ENCODE measurements around the gene CDX1. TPM values are rescaled to one million over a fixed set of nuclear protein-coding genes. Genes with fewer than 3 reads are reported as not detected.

CDX1 gene
- 0.31 and 0.43 TPM in 2 replicates for total RNA-seq
- long read RNA-seq = 0 reads

DNA sequence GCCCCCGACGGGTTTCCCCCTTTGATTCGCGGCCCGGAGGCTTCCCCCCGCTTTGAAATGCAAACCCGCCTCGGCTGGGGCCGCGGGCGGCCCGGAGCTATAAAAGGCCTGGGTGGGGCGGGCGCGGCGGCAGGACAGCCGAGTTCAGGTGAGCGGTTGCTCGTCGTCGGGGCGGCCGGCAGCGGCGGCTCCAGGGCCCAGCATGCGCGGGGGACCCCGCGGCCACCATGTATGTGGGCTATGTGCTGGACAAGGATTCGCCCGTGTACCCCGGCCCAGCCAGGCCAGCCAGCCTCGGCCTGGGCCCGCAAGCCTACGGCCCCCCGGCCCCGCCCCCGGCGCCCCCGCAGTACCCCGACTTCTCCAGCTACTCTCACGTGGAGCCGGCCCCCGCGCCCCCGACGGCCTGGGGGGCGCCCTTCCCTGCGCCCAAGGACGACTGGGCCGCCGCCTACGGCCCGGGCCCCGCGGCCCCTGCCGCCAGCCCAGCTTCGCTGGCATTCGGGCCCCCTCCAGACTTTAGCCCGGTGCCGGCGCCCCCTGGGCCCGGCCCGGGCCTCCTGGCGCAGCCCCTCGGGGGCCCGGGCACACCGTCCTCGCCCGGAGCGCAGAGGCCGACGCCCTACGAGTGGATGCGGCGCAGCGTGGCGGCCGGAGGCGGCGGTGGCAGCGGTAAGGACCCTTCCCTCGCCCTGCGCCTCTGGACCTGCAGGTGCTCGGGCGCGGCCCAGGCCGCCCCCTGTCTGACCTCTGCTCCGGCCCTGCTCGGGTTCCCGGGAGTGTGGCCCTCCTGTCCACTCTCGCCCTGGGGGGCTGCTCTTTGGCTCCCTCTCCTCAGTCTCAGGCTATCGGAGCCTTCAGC is at the start of gene CDX1:
Gene CDX1 (plus strand): TSS at position 129 of the 862 bp plus-strand sequence. CDS start 99 bp downstream, at position 228.
- DNase-seq (ENCODE audit: low spot score, unreplicated experiment) = no peak
- TF ChIP-seq, protein P1, sequence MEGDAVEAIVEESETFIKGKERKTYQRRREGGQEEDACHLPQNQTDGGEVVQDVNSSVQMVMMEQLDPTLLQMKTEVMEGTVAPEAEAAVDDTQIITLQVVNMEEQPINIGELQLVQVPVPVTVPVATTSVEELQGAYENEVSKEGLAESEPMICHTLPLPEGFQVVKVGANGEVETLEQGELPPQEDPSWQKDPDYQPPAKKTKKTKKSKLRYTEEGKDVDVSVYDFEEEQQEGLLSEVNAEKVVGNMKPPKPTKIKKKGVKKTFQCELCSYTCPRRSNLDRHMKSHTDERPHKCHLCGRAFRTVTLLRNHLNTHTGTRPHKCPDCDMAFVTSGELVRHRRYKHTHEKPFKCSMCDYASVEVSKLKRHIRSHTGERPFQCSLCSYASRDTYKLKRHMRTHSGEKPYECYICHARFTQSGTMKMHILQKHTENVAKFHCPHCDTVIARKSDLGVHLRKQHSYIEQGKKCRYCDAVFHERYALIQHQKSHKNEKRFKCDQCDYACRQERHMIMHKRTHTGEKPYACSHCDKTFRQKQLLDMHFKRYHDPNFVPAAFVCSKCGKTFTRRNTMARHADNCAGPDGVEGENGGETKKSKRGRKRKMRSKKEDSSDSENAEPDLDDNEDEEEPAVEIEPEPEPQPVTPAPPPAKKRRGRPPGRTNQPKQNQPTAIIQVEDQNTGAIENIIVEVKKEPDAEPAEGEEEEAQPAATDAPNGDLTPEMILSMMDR (IDR thresholded peaks at IDR 0.05; ENCODE audit: unreplicated experiment) = no peak
- Mint-ChIP-seq H3K9me3 (ENCODE audit: low read depth) (no peaks in the 10 kb centered on the region), H3K36me3 (ENCODE audit: insufficient read depth) (peaks cover 2% of the 10 kb centered on the region), H3K27ac (no peak within 1 kb of the TSS), H3K4me3 (ENCODE audit: low read depth) (no peak within 1 kb of the TSS), H3K4me1 (ENCODE audit: low read depth) (peaks cover 6% of the 10 kb centered on the region), H3K27me3 (peaks cover 63% of the 10 kb centered on the region)

DNA sequence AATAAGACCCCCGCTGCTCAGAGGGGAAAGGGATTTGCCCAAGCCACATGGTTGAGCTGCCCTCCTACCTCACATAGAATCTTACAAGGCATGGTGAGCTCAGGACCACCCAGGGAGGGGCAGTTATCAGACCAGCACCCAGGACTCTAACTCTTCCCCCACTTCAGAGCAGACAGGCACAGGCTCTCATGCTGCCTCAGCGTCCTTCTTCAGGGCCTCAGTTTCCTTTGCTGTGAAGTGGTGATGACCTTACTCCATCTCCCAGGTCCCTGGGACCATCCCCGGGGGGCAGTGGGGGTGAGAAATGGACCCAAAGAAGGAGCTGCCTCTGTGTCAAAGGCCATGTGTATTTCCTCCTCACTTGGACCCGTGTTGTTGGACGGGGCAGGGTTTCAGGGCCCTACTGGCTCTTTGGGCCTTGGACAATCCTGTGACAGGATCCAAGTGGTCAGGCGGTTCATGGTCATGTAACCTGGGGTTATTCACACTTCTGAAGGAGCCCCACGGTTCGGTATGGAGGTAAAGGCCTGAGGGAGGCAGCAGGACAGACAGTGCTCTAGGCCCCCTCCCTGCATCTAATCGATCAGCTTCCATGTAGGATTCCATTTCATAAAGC is 48.5 kb upstream of the CDX1 start:
- no peaks in the 10 kb centered on the region for H3K36me3 Mint-ChIP-seq (ENCODE audit: insufficient read depth)
- H3K27ac Mint-ChIP-seq = no peak overlapping the region
- H3K9me3 Mint-ChIP-seq (ENCODE audit: low read depth) = no peaks in the 10 kb centered on the region
- TF ChIP-seq, protein P1 (IDR thresholded peaks at IDR 0.05; ENCODE audit: unreplicated experiment) = no peak
- H3K4me3 Mint-ChIP-seq (ENCODE audit: low read depth) = no peak overlapping the region
- H3K4me1 Mint-ChIP-seq (ENCODE audit: low read depth) = peaks cover 2% of the 10 kb centered on the region
- peaks cover 21% of the 10 kb centered on the region for H3K27me3 Mint-ChIP-seq
- DNase-seq (ENCODE audit: low spot score, unreplicated experiment) = no peak

DNA sequence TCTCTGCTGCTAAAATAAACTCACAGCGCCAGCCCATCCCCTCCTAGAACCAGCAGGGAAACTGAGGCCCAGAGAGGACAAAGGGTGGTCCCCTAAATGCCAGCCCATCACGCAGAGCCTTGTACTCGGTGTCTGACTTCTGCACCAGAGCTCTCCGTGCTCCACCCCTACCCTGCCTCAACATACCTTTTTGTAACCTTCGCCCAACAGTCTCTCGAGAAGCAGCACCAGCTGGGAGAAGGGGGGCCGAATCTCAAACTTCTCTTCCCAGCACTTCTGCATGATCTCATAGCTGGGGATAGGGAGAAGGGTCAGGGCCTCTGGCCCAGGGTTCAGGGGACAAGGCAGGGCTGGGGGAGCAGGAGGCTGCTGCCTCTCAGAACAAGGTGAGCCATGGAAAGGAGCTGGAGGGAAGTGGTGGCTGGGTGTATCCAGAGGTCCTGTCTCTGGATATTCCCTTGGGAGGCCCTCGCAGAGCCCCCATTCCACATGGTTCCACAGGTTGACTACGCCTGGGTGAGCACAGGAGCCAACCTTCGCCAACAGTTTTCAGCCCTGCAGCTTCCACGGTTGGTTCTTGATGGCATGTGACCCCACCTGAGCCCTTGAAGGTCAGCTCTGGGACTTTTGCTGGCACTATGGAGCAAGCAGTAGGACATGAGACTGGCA is 47.9 kb upstream of the CDX1 start:
- H3K9me3 Mint-ChIP-seq (ENCODE audit: low read depth) = no peaks in the 10 kb centered on the region
- no peak for DNase-seq (ENCODE audit: low spot score, unreplicated experiment)
- TF ChIP-seq, protein P1 (IDR thresholded peaks at IDR 0.05; ENCODE audit: unreplicated experiment) = no peak
- H3K36me3 Mint-ChIP-seq (ENCODE audit: insufficient read depth) = no peaks in the 10 kb centered on the region
- H3K27me3 Mint-ChIP-seq = peaks cover 18% of the 10 kb centered on the region
- no peak overlapping the region for H3K4me3 Mint-ChIP-seq (ENCODE audit: low read depth)
- no peak overlapping the region for H3K27ac Mint-ChIP-seq
- H3K4me1 Mint-ChIP-seq (ENCODE audit: low read depth) = peaks cover 2% of the 10 kb centered on the region

DNA sequence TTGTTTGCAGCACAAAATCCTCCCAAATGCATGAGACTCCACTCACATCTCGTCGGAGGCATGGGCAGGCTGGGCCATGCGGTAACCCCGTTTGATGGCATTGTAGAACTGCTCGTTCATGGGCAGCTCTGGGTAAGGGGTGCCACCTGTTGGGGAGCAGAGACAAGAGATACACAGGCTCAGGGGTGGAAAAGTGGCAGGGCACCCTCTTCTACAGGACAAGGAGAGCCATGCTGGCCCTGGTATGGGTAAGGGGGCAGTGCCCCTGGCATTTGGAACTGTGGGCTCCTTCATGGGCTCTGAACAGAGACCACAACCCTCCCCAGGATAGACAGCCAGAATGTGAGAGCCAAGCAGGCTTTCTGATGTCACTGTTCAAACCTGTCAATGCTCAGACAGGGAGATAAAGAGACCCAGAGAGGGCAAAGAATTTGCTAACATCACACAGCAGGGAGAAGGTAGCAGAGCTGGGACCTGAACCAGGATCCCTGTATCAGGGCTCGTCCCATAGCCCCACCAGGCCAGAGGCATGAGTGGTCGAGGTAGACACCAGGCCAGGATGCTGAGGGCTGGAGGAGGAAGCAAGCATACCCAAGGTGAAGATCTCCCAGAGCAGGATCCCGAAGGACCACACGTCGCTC is 47.0 kb upstream of the CDX1 start:
- TF ChIP-seq, protein P1 (IDR thresholded peaks at IDR 0.05; ENCODE audit: unreplicated experiment) = no peak
- no peaks in the 10 kb centered on the region for H3K9me3 Mint-ChIP-seq (ENCODE audit: low read depth)
- H3K4me1 Mint-ChIP-seq (ENCODE audit: low read depth) = peaks cover 2% of the 10 kb centered on the region
- H3K27me3 Mint-ChIP-seq = peaks cover 18% of the 10 kb centered on the region
- H3K4me3 Mint-ChIP-seq (ENCODE audit: low read depth) = no peak overlapping the region
- no peaks in the 10 kb centered on the region for H3K36me3 Mint-ChIP-seq (ENCODE audit: insufficient read depth)
- DNase-seq (ENCODE audit: low spot score, unreplicated experiment) = no peak
- no peak overlapping the region for H3K27ac Mint-ChIP-seq

DNA sequence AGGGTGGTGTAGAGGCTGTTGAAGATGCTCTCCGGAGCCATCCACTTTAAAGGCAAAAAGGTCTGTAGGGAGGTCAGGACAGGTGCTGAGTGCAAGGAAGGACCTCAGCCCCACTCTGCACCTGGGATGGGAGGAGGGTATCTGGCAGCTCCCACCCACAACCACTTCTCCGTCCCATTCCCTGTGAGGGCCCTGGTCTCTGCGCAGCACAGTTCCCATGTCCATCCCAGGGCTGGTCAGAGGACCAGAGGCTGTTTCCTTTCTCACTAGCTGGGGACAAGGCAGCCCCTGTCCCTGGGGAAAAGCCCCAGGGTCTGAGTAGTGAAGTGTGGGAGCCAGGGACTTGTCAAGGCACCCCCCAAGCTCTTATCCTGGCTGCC is 46.5 kb upstream of the CDX1 start:
- H3K4me3 Mint-ChIP-seq (ENCODE audit: low read depth) = no peak overlapping the region

More for the DNA sequence above, 46.5 kb upstream of the CDX1 start:
- TF ChIP-seq, protein P1 (IDR thresholded peaks at IDR 0.05; ENCODE audit: unreplicated experiment) = no peak
- DNase-seq (ENCODE audit: low spot score, unreplicated experiment) = no peak
- no peaks in the 10 kb centered on the region for H3K36me3 Mint-ChIP-seq (ENCODE audit: insufficient read depth)
- H3K27ac Mint-ChIP-seq = no peak overlapping the region
- H3K4me1 Mint-ChIP-seq (ENCODE audit: low read depth) = peaks cover 3% of the 10 kb centered on the region
- no peaks in the 10 kb centered on the region for H3K9me3 Mint-ChIP-seq (ENCODE audit: low read depth)
- H3K27me3 Mint-ChIP-seq = peaks cover 21% of the 10 kb centered on the region

All from progenitor cell of endocrine pancreas (in vitro differentiated cells).